Embryonic facial prominence (tissue), 1 donor: Measurements from ENCODE around the gene PLA2G12A.

Source experiments
- DNase-seq: peaks from one replicate; pipeline ENCODE4 v3.0.0-alpha.2; 2016; ENCODE audit errors: extremely low spot score

The PLA2G12A gene

DNA sequence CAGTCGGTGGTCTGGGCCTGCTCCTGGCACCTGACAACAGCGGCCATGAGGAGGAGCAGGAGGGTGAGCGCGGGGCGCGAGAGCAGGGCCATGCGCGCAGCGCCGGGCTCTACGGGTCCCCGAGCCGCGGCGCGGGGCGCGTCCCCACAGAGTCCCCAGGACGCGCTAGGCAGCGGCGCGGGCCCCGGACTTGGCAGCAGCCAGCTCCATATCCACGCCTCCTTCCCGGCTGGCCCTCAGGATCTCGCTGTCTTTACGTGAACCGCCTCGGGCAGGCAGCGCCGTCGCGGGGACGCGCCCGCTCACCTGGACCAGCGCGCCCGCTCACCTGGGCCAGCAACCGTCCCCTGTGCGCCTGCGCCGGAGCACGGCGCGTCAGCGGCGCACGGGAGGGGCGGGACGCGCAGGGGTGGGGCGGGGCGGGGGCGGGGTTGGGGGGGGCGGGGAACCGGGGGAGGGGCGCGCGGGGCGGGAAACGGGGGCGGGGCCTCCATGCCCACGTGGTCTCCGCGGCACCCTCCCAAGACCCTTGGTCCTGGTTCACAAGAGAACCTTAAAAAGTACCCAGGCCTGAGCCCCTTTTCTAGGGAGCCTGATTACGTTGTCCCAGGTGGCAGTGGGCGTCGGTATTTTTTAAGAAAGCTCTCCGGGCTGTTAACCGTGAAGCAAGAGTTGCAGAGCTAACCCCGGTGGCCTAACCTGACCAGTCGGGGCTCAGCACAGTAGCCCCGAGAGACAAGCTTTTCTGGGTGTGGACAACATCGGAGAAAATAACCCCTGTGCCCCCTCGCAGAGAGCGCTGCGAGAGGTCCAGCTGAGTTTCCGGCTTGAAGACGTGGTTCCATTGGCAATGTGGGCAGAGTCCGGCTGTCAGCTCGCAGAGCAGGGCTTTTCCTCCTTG, at the start of gene PLA2G12A:
Gene PLA2G12A, minus strand, starts transcription at position 353 of the 901 bp plus-strand sequence. Its CDS starts 261 bp downstream, at position 92.
- DNase-seq: peak; percentile 18

DNA sequence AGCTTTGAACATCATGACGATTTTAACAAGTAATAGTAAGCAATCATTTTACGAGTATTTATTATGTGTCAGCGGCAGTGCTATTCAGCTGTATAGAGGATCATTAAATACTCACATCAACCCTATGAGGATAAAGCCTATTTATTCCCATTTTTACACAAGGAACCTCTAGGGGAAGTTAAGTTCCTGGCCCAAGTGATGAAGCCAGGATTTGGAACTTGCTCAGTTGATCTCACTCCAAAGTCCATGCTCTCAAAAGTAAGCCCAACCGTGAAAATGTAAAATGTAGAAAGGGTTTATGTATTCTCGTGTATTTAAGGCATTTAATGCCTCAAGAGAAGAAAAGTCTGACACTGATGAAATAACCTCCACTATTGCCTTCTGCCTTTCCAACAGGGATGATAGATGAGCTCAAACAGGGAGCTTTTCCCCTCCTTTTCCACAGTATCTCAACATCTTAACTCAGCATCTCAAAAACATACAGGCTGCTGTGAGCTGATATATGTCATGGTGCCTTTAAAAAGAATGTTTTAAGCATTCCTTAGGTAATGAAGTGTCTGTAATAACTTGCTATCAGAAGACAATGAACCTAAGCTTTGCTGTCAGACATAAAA, 35.0 kb upstream of the PLA2G12A start:
- no peak for DNase-seq

DNA sequence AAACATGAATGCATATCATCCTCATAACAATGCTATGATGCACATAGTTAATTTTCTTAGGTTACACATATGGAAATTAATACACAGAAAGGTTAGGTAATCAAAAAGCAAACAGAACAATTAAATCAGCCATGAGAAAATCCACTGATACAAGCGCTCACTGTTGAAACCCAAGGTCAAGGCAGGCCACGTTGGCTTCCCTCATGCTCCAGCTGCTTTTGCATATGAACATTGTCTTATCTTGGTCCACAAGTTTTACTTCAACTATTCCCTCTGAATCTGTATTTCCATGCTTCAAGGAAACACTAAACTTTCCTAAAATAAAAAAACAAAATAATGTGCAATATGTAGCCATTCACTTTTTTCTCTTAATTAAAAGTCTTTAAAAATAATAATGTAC, 34.5 kb upstream of the PLA2G12A start:
- DNase-seq: no peak

DNA sequence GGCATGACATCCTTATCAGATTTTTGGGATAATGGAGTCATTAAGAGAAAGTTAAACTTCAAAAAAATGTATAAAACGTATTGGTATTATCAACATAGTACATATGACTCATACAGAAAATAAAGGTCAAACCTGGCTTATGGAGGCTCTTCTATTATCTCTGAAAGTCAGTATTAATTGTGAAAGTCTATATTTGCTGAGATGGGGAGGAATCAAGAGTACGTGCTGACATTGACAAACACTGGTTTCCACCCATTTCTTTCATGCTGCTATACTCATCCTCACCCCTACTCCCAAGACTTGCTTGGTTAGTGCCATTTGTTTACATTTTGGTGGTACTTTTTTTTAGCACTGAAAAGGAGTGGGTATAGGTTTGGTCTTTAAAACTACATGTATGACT, 30.8 kb upstream of the PLA2G12A start:
- no peak for DNase-seq

DNA sequence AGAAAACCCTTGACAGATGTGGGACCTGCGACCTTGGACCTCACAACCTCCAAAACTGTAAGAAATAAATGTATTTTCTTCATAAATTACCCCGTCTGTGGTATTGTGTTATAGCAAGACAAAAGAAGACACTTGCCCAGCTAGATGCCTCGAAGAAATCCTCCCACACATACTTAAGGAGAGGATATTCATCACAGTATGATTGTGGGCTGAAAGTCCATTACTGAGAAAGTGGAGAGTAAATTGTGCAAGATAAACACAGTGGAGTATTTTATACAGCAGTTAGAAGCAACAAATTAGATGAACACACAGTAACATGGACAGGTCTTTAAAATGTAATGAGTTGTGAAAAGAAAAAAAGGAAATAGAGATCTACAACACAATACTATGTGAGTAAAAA, 25.8 kb upstream of the PLA2G12A start:
- no peak for DNase-seq

DNA sequence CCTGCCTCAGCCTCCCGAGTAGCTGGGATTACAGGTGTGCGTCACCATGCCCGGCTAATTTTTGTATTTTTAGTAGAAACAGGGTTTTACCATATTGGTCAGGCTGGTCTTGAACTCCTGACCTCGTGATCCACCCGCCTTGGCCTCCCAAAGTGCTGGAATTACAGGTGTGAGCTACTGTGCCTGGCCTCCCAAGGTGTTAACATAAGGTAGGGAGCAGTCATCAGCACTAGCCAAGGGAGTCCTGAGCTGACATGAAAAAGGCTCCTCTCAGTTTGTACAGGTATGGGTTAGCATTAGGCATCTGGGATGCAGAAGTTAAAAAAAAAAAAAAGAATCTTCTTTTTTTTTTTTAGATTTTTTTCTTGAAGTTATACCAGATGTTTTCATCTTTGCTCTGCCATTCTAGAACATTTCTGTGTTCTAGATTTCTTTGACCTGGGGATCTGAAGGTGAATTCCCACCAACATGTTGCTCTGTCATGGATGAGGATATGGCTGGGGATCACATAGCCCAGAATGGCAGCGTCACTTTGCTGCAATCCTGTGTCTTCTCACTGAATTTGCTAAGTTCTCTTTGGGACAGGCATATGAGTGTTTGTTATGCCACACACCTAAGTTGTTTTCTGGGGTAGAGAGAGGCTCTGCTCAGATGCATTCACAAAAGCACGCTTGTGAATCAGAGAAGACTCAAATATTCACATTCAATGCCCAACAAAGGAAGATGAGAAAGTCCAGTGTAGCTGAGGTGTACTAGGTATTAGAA, 24.4 kb upstream of the PLA2G12A start:
- no peak for DNase-seq

DNA sequence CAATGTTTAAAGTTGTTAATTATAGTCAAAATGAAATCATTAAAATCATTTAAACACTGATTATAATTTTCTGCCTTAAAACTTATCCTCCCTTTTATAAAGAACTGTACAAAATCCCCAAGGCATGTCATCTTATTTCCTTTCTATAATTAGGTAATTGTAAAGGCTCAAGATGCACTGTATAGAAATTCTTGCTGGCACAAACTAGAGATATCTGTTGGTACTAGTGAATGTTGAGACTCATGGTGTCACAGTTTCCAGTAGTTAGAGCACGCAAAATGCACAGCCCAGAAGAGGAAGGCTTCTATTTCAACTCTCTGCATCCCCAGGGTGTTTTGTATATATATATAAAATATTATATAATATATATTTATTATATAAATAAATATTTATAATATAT, 22.7 kb upstream of the PLA2G12A start:
- DNase-seq: no peak

DNA sequence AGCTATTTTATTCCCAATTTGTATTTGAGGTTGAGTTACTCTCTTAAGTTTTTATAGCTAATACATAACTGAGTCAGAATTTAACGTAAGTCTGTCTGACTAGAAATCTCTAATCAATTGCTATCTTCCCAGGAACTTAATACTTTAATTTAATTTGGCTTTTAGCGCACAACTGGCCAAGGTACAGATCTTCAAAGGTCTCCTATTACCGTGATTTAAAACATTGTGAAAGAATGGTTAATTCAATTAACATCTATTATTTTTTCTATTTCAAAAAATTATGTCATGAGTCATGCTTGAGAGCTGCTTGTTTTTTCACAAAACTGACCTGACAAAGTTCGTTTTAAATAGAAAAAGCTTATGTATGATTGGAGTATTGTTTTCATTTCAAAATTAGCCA, 22.0 kb upstream of the PLA2G12A start:
- no peak for DNase-seq

DNA sequence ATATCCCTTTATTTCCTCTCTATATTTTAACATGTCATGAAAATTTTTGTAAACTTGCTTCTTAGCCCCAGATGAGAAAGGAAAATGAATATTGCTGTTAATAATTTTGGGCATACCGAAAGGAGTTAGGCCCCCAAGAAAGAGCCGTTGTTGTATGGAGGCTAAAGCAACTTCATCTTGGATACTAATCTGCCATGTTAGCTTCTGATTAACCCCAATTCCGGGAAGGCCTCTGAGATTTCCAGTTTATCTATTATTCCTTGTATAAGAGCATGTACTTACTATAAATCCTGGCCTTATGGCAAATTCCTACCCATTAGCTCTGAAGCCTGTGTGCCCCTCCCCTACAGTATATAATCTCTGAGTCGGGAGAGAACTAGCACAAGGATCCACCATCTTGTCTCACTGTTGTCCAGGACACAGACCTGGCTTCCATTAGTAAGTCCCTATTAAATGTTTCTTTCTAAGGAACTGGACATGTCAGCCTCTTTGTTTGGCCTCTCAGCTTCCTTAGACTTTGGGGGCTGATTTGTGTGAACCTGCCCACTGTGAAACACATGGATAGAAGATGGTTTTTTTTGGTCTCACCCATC, 20.9 kb upstream of the PLA2G12A start:
- DNase-seq: no peak

DNA sequence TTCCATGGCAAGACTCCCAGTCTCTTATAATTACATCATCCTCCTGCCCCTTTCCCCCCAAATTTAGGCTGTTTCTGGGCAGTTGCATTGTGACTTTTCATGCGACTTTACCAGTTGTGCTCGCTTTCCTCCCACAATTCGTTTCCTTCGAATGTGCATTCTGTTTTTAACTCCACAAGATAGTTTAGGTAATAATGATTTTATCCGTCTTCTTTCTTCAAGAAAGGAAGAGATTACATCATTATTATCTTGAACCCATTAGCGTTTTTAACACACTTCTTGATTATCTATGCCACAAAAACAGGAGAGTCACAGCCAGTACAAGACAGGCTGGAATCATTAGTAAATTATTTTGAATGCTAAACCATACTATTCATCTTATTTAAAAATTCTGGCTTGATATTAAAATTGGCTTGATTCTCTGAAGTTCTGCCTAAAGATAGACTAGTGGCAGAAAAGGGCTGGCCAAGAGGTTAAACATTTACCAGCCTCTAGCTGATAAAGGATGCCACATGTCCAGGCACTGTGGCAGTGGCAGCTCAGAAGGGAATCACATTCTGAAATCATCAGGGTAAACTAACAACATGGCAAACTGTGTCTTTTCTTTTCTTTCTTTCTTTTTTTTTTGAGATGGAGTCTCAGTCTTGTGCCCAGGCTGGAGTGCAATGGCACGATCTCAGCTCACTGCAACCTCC, 19.7 kb upstream of the PLA2G12A start:
- DNase-seq: no peak

DNA sequence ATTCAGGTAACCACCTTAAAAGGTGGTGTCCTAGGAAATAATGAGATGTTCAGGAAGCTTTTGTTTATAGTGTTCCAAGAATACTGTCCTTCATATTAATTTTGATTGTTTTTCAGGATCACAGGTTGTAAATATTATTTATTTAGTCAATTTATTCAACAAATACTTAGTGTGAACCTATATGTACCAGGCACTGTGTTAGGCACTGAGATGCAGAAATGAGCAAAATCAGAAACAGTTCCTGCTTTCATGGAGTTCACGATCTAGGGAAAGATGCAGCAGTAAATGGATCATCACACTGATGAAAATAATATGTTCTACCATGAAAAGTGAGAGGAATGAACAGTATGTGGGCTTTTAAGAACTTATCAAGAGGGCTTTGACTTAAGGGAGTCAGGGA, 18.2 kb upstream of the PLA2G12A start:
- no peak for DNase-seq

DNA sequence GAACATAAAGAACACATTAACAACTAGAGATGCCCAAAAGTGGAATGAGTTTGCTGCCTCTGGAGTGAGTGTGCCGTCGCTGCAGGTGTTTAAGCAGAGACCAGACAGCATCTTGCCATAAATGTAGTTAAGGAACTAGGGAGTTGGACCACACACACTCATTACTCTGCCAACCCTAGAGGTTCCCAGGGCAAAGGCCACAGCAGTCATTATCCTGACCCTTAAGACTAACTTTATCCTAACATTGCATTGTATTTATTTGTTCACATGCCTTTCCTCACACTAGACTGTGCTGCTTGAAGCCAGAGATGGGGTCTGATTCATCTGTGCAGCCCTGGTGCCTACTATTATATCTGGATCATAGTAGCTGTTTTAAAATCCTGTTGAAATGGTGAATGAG, 16.9 kb upstream of the PLA2G12A start:
- no peak for DNase-seq

DNA sequence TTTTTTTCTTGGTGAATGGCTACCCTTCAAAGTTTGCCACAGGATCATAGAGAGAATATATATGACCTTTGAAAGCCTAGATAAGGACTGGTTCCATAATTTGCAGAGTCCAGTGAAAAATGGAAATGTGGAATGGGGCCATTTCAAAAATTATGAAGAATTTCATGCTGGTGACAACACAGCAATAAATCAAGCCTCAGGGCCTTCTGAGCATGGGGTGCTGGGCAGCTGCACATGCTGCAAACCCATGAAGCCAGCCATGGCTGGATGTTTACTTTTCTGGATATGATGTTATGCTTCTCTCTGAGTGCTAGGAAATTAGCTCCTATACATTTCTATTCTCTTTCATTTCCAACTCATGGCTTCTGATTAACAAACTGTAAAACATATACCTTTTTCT, 16.0 kb upstream of the PLA2G12A start:
- DNase-seq: no peak

DNA sequence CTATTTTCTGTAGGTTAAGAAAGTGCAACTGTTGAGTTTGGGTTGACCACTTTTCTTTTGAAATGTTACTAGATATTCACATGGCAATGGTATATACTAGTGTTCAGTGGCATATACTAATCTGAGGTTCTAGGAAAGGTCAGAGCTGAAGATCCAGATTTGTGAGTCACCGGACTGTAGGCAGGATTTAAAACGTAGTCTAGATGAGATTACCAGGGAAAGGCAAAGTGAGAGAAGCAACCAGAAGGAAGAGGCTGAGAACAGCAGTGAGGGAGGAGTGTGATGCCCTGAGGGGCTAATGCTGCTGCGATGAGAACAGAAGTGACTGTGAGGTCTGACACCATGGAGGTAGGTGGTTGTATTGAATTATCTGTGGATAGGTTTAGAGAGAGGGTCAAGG, 9.7 kb upstream of the PLA2G12A start:
- no peak for DNase-seq

DNA sequence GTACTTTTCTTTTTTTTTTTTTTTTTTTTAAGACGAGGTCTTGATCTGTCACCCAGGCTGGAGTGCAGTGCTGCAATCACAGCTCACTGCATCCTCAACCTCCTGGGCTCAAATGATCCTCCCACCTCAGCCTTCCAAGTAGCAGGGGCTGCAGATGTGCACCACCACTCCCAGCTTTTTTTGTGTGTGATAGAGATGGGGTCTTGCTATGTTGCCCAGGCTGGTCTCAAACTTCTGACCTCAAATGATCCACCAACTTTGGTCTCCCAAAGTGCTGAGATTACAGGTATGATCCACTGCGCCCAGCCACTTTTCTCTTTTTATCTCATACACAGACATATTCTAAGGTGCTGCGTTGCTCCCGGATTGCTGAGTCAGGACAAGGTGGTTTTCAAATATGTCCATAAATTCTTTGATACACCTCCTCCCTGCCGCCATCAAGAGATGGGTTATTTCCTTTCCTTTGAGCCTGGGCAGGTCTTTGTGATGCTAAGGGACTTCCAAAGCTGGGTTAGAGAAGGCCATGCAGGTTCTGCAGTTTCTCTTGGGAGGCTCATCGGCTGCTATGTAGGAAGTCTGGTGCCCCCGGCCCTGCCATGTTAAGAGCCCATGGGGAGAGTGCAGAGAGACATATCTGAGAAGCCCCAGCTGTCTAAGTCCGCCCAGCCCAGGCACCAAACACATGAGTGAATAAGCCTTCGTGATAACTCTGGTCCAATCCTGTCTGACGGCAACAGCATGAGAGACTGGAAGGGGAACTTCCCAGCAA, 8.4 kb upstream of the PLA2G12A start:
- DNase-seq: no peak

DNA sequence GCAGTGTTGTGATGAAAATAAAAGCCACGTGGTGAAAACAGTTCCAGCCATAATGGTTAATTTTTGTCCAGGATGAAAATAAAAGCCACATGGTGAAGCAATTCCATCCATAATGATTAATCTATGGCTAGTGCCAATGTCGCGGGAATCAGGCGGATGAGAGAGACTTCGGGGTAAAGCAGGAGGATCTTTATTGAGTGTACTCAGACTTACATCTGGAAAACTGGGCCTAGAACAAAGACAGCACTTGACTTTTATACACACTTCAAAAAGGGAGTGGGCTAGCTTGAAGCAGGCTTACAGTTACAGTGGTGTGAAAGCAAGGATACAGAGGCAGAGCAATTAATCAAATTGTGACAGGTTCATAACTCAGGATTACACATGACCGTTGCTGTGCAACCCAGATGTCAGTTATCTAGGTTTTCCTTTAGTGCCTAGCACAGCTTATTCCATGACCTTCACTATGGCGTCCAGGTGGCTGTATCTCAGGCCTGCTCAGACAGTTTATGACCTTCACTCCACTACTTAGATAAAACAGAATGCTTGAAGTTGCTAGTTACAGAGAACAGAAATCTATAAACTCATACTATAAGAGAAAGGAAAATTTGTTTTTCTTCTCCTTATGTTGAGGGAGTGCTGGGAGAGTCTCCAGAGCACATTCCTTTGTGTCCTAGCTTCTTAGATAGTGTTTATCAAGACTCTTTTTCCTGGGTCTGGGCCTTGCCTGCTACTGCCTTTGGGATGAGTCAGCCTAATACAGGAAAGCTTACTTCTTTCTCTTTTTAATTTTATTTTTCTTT, 5.9 kb upstream of the PLA2G12A start:
- DNase-seq: no peak

DNA sequence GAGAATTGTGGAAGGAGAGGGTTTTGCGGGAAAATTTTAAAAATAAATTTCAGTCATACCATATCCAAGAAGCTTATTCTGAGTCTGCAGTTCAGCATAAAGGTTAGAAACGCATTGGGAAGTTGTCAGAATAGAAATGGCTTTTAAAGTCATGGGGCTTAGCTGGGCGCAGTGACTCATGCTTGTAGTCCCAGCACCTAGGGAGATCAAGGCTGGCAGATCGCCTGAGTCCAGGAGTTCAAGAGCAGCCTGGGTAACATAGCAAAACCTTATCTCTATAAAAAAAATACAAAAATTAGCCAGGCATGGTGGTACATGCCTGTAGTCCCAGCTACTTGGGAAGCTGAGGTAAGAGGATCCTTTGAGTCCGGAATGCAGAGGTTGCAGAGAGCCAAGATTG, 3.9 kb upstream of the PLA2G12A start:
- DNase-seq: no peak

DNA sequence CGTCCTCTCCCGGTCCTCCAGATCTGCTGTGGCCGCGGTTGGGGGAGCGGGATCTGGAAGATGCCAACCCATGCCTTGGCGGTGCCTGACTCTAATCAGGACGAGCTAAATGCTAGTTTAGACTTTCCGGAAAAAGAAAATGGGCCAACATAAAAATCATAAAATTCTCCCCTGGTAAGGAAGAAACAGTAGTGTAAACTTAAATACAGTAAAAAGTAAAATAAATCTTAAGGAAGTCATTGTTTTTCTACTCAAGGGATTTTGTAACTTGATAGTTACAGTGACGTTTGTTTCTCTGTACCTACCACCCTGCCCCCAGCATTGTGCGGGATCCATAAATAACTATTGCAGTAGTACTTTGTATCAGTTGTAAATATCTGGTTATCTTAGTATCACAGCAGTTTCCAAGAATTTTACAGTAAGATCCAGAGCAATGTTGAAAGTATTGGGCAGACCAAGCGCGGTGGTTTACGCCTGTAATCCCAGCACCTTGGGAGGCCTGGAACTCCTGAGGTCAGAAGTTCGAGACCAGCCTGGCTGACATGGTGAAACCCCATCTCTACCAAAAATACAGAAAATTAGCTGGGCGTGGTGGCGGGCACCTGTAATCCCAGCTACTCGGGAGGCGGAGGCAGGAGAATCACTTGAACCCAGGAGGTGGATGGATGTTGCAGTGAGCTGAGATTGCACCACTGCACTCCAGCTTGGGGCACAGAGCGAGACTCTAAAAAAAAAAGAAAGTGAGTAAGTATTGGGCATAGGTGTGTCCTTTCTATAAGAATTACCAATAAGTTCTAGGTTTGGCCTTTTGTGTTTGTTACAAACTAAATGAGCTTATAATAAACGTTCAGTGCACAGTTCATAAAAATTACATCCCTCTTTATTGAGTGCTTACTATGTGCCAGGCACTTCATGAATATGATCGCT, 1.0 kb upstream of the PLA2G12A start:
- DNase-seq: no peak
